Effector memory CD4-positive, alpha-beta T cell (primary cell): ENCODE data around the gene TLE7.

Experiments used
- DNase-seq, 3 donors: peaks; one replicate each; pipeline ENCODE4 v3.0.0-alpha.2; 2020
- H3K27ac ChIP-seq: 2 replicates; pipeline ENCODE4 v1.7.0; 2013; ENCODE audit warnings: mild to moderate bottlenecking, low read length, moderate library complexity; ENCODE audit not compliant: insufficient read depth, poor library complexity, severe bottlenecking
- H3K27me3 ChIP-seq: replicated peaks from 2 replicates; pipeline ENCODE4 v1.7.0; 2013; ENCODE audit warnings: mild to moderate bottlenecking, low read length; ENCODE audit not compliant: insufficient read depth, control insufficient read depth, poor library complexity, severe bottlenecking
- H3K36me3 ChIP-seq: 2 replicates; pipeline ENCODE4 v1.7.0; 2013; ENCODE audit warnings: mild to moderate bottlenecking, low read length, moderate library complexity; ENCODE audit not compliant: control insufficient read depth, insufficient read depth
- H3K4me1 ChIP-seq: 2 replicates; pipeline ENCODE4 v1.7.0; 2013; ENCODE audit warnings: low read length, mild to moderate bottlenecking; ENCODE audit not compliant: control insufficient read depth, insufficient read depth, poor library complexity, severe bottlenecking
- H3K4me3 ChIP-seq: 2 replicates; pipeline ENCODE4 v1.7.0; 2013; ENCODE audit warnings: low read length, low read depth, mild to moderate bottlenecking; ENCODE audit not compliant: insufficient read depth, poor library complexity, severe bottlenecking
- H3K9me3 ChIP-seq: 2 replicates; pipeline ENCODE4 v1.7.0; 2013; ENCODE audit warnings: mild to moderate bottlenecking, low read length, moderate library complexity; ENCODE audit not compliant: control insufficient read depth

The TLE7 gene

GRCh38 chr16:71406316-71406715 is 35.5 kb downstream of the TLE7 start:
- no peak overlapping the region for H3K27ac ChIP-seq

GRCh38 chr16:71404364-71404763 is 37.5 kb downstream of the TLE7 start:
- no peak for DNase-seq
- Histone ChIP-seq H3K9me3 (no peaks in the 10 kb centered on the region), H3K36me3 (no peaks in the 10 kb centered on the region), H3K27me3 (no peaks in the 10 kb centered on the region), H3K4me1 (no peaks in the 10 kb centered on the region), H3K4me3 (no peak overlapping the region), H3K27ac (no peak overlapping the region)

More at GRCh38 chr16:71406316-71406715, 35.5 kb downstream of the TLE7 start:
- no peak for DNase-seq
- H3K9me3 ChIP-seq, result no peaks in the 10 kb centered on the region
- no peaks in the 10 kb centered on the region for H3K36me3 ChIP-seq
- H3K4me3 ChIP-seq, result no peak overlapping the region
- no peaks in the 10 kb centered on the region for H3K4me1 ChIP-seq
- peaks cover 4% of the 10 kb centered on the region for H3K27me3 ChIP-seq

DNA sequence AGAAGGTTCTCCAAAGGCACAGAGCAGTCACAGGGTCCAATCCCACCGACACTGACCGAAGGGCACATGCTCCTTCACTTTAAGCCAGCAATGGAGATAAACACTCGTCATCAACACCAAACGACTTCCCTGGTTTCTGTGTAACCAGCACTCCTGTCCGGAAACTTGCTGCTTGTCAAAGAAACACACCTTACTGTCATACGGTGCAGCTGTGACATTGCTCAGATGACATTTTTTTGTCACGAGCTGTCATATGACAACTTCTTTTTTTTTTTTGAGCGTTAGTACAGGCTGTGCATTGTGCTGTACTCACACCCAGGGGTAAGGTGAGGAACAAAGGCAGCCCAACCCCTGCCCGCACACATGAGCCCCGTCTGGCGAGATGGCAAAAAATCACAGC is 39.2 kb downstream of the TLE7 start:
- H3K9me3 ChIP-seq, result no peaks in the 10 kb centered on the region
- H3K4me1 ChIP-seq, result no peaks in the 10 kb centered on the region
- H3K27ac ChIP-seq, result no peak overlapping the region
- no peaks in the 10 kb centered on the region for H3K36me3 ChIP-seq
- no peak for DNase-seq
- no peak overlapping the region for H3K4me3 ChIP-seq
- H3K27me3 ChIP-seq, result no peaks in the 10 kb centered on the region

- no peaks in the 10 kb centered on the region for H3K36me3 ChIP-seq
- no peaks in the 10 kb centered on the region for H3K4me1 ChIP-seq
- DNase-seq, result no peak
- H3K4me3 ChIP-seq, result no peak overlapping the region
- H3K27me3 ChIP-seq, result no peaks in the 10 kb centered on the region
- no peaks in the 10 kb centered on the region for H3K9me3 ChIP-seq
- H3K27ac ChIP-seq, result no peak overlapping the region
Measured at GRCh38 chr16:71402007-71402406, 39.8 kb downstream of the TLE7 start.

GRCh38 chr16:71399801-71400563 is 41.9 kb downstream of the TLE7 start:
- no peaks in the 10 kb centered on the region for H3K36me3 ChIP-seq
- no peak overlapping the region for H3K27ac ChIP-seq
- no peak overlapping the region for H3K4me3 ChIP-seq
- DNase-seq, result no peak
- H3K27me3 ChIP-seq, result no peaks in the 10 kb centered on the region
- no peaks in the 10 kb centered on the region for H3K4me1 ChIP-seq
- H3K9me3 ChIP-seq, result no peaks in the 10 kb centered on the region

DNA sequence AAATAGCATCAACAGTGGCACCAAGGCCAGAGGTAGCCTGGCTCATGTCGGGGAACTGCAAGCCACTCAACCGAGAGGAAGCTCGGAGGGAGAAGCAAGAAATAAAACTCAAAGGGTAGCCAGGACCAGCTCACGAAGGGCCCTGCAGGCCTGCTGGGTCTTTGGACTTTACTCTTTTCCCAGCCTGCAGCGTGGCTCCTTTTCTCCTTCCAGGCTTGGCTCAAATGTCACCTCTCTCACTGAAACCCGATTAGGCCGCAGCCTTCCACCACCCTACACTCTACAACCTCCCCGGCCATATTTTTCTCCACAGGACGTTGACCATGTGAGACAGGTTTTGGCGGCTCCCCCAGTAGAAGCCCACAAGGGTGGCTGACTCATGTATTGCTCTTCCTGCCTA is 45.3 kb downstream of the TLE7 start:
- Histone ChIP-seq H3K27me3 (no peaks in the 10 kb centered on the region), H3K27ac (no peak overlapping the region), H3K9me3 (no peaks in the 10 kb centered on the region), H3K4me1 (no peaks in the 10 kb centered on the region), H3K4me3 (no peak overlapping the region), H3K36me3 (no peaks in the 10 kb centered on the region)
- DNase-seq, result no peak

DNA sequence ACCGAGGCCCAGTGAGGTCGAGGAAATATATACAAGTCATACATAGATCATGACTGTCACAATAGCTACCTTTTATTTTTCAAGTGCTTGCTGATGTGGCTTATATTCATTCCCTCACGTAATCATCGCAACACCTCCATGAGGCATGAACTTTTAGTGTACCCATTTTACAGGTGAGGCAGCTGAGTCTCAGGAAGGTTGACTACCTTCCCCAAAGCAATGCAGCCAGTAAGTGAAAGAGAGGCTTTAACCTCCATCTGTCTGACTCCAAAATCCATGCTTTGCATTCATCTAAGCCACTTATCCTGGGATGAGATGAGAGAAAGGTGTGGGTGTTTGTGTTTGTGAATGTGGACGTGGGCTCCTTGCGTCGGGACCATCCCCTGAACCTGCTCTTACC is 52.5 kb downstream of the TLE7 start:
- no peaks in the 10 kb centered on the region for H3K4me1 ChIP-seq
- no peak overlapping the region for H3K27ac ChIP-seq
- no peak for DNase-seq
- H3K4me3 ChIP-seq, result no peak overlapping the region
- no peaks in the 10 kb centered on the region for H3K9me3 ChIP-seq
- H3K36me3 ChIP-seq, result no peaks in the 10 kb centered on the region
- H3K27me3 ChIP-seq, result no peaks in the 10 kb centered on the region

DNA sequence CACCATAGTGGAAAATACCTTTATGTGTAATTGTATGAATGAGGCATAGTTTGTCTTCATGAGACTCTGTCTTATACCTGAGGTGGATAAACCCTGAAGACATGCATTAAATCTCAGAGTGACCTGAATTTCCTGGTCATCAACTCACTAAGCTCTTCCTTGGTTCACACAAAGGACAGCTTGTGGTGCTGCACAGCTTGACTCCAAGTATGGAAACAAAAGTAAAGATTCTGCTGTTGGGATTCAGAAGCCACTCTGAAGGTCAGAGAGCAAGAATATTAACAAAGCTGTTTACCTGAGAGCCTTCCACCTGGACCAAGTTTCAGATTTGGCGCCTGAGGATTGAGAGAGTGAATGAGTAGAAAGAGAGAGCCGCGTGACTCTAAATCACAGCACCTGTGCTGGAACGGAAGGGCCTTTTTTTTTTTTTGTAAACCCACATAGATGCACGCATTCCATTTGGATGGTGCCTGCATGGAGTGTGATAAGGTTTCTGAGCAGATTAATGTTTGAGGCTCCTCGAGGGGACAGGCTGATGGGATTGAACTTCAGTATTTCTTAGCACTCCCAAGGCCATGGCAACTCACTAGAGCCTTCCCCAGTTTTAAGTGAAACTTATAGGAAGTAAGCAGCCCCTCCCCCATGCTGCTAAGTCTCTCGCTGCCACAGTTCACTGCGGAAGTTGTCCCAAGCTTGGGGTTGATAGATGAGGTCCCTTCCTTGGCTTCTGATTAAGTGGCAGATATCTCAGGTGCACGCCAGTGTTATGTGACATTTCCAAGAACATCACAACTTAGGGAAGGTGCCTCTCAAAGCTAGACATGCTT is 54.6 kb downstream of the TLE7 start:
- Histone ChIP-seq H3K27ac (no peak overlapping the region), H3K9me3 (no peaks in the 10 kb centered on the region), H3K4me3 (no peak overlapping the region), H3K36me3 (no peaks in the 10 kb centered on the region), H3K27me3 (no peaks in the 10 kb centered on the region), H3K4me1 (no peaks in the 10 kb centered on the region)
- DNase-seq, result no peak

GRCh38 chr16:71384073-71384724 is 57.7 kb downstream of the TLE7 start:
- no peaks in the 10 kb centered on the region for H3K36me3 ChIP-seq
- no peak for DNase-seq
- H3K9me3 ChIP-seq, result no peaks in the 10 kb centered on the region
- H3K4me3 ChIP-seq, result no peak overlapping the region
- H3K27ac ChIP-seq, result no peak overlapping the region
- H3K27me3 ChIP-seq, result no peaks in the 10 kb centered on the region
- H3K4me1 ChIP-seq, result no peaks in the 10 kb centered on the region
